ENCODE data around the gene SRRM2.

The SRRM2 gene

DNA sequence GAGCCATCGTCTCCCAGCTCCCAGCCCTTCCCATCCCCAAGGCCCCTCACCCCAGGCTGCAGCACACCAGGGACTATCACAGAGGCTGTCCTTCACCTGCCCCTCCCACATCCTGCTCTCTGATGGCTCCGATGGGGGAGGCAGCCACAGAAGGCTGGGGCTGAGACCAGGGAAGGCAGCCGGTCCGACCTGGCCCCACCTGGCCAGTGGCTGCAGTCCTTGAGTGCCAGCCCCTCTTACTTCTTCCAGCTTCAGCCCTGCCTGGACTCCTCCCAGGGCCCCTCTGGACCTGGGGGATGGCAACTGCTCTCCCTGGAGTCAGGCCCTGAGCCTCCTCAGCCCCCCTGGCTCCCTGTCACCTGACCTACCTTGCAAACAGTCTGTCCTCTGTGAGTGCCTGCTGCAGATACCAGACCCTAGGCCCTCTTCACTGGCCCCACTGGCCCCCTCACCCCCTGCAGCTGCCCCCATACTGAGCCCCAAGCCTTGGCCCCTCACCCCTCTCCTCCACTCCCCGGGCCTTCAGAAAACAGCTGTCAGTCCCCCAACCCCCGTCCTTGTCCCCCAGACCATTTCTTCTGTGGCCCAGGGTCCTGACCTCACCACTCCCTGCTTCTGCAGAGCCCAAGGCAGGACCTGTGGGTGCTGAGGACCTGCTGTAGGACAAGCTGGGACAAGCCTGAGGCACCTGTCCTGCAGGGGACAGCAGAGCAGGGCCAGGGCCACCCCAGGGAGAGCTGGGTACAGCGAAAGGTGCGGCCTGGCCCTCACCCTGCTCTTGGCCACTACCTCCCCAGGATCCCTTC lies 12.6 kb upstream of the SRRM2 start:
- DNase-seq (ENCODE audit: low read depth) = no peak

GRCh38 chr16:2740476-2740875 lies 12.0 kb upstream of the SRRM2 start:
- no peak for DNase-seq (ENCODE audit: low read depth)

DNA sequence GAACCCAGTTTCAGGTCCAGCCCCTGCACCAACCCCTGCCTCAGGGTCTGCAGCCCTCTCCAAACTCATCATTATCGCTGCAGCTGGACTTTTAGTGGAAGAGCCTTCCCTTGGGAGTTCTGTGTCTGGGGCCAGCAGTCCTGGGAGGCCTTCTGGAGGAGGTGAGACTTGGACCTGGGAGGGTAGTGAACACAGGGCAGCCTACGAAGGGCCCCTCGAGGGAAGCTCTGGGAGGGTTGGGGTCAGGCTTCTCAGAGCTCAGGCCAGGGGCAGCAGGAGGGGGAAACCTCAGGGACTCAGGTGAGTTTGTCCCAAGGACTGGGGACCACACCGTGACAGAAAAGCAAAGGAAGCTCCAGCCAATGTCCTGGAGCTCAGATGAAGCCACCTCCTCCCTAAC lies 11.3 kb upstream of the SRRM2 start:
- no peak for DNase-seq (ENCODE audit: low read depth)

DNA sequence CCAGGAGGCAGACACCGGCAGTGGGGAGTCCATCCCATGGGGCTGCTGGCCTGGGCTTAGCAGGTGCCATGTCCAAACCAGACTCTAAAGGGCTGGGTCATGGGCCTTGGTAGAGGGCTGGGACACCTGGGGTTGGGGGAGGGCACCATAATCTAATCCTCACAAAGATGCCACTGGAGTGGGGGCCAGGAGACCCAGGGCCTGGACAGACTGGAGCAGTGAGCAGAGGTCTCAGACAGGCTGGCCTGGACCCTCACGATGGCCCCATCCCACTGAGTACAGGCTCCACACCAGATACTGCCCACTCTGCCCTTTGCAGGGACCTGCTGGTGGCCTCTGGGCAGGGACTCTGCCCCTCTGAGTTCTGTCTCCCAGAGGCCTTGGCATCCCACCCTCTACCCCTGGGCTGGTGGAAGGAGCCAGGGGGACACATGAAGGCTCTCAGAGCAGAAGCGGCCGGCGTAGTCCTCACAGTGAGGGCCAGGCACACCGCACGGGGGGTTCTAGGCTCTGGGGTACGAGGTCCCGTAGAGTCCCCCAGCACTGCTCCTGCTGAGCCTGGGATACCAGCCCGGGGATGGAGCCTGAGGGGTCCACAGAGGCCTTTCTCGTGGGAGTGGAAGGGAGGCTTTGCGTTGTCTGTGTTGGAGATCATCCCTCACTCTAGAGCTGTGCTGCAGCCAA lies 10.0 kb upstream of the SRRM2 start:
- DNase-seq (ENCODE audit: low read depth) = no peak

DNA sequence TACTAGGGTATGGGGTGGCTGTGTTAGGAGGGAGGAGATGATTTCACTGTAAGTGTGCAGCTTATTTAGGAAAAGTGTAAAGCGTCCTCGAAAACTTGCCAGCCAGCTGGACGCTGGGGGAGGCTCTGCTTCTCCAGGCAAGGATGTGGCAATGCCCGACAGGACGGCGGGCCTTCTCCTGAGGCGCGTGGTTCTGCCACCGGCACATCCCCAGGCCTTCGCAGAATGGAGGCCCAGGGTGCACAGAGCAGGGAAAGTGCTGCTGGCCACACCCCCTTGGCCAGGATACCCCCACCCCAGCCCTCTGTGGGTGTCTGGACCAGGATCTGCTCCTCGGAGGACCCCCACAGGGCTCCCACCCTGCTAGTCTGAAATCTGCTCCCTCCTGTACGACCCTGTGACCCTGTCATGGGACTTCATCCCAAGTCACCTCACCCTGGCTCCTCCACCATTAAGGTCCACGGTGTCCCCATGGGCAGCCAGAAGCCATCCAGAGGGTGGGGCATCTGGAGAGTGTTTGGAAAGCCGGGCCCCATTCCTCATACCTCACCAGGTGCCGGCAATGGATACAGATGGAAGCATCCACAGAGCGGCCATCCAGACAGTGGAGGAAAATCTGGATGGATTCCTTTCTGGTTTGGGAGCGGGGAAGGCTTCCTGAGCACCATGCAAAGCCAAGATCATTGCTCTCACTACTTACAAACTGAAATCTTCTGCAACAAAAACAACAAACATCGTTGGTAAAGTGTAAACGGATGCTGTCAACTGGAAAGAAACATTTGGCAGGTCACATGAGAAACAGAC lies 9.2 kb upstream of the SRRM2 start:
- DNase-seq (ENCODE audit: low read depth) = no peak

- DNase-seq (ENCODE audit: low read depth) = no peak
Measured at GRCh38 chr16:2744711-2745110, 7.7 kb upstream of the SRRM2 start.

GRCh38 chr16:2745116-2745890 lies 7.1 kb upstream of the SRRM2 start:
- no peak for DNase-seq (ENCODE audit: low read depth)

GRCh38 chr16:2745961-2746360 lies 6.5 kb upstream of the SRRM2 start:
- DNase-seq (ENCODE audit: low read depth) = no peak

- DNase-seq (ENCODE audit: low read depth) = no peak
Measured at GRCh38 chr16:2748757-2749455, 3.5 kb upstream of the SRRM2 start.

DNA sequence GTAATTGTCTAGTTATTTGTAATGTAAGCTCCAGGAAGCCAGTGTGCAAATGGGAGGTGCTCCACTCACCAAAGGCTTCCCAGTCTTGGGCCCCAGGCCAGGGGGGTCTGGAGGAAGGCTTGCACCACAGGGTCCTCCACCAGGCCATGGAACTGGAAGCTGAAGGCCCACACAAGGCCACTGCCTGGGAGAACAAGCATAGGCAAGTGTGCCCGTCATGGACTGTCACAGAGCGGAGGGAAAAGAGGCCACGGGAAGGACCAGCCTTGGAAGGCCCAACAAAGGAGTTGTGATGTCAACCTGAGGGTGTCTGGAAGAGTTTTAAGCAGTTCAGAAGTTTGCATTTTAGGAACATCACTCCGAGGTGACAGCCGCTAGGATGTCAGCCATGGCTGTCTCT lies 3.0 kb upstream of the SRRM2 start:
- no peak for DNase-seq (ENCODE audit: low read depth)

DNA sequence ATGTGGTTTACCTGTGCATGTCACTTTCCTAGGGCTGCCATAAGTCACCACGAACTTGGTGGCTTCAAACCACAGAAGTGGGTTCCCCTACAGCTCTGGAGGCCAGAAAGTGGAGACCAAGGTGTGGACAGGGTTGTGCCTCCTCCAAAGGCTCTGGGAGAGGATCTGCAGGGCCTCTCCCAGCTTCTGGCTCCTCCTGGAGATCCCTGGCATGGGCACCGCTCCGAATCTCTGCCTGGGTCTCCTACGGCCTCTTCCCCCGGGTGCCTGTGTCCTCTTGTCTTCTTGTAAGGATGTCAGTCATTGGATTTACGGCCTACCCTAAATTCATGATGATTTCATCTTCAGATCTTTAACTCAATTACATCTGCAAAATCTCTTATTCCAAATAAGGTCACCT lies 2.5 kb upstream of the SRRM2 start:
- DNase-seq (ENCODE audit: low read depth) = no peak

GRCh38 chr16:2751577-2752034 lies 832 bp upstream of the SRRM2 start:
- no peak for DNase-seq (ENCODE audit: low read depth)

DNA sequence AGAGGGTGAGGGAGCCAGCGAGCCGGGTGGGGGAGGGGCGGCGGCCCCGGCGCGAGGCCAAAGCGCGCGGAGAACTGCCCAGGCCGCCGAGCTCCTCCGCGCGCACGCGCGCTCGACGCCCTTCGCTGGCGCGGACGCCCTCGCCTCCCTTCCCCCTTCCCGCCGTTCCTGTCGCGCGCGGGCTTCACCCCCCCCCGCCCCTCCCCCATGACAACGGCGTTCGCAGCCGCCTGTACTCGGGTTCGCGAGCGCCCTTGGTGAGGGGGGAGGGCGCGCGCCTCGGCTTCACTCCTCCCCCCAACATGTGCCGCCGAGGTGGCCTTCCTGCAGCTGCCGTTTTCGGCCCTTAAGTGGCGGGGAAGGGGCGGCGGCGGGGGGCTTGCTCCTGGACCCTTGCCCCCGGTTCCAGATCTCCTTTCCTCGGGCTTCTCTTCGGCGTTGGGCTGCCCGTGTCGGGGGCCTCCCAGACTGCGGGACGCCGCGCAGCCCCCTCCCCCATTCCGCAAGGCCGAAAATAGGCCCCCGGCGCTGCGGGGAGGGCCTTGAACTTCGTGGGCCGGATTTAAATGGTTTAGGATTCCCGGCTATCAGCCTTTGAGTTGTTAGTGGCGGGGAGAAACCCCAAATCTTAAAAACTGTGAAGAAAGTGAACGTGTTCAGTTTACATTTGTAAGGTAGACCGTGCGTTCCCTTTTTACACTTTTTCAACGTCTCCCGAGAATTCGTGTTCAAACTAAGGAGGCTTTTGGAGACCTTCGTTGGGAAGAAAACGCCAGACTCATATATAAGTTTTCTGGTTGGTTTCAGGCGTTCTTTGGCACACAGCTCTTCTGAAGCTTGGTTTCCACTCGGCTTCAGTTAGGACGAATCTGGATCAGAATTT lies 653 bp downstream of the SRRM2 start:
- DNase-seq (ENCODE audit: low read depth) = no peak

GRCh38 chr16:2753733-2754020 lies 1.2 kb downstream of the SRRM2 start:
- no peak for DNase-seq (ENCODE audit: low read depth)

GRCh38 chr16:2755158-2755557 lies 2.7 kb downstream of the SRRM2 start:
- DNase-seq (ENCODE audit: low read depth) = no peak

DNA sequence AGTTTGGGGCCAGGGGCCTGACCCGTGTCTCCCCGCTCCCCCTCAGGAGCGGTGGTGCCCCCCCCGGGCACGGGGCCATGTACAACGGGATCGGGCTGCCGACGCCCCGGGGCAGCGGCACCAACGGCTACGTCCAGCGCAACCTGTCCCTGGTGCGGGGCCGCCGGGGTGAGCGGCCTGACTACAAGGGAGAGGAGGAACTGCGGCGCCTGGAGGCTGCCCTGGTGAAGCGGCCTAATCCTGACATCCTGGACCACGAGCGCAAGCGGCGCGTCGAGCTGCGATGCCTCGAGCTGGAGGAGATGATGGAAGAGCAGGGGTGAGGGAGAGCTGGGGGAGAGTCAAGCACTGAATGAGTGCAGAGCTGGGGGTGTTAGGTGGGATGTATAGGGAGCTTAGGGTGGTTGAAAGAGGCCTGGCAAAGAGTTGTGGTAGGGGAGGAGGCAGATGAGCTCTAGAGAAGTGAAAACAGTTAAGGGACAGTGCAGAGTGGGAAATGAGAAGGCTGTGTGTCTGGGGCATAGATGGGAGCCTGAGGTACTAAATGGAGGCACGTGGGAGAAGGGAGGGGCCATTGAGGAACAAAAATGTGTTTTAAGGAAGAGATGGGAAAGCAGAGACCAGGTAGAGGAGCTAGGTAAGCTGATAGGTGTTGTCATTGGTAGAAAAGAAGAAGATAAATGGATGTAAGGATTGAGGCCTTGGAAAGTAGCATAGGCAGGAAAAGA lies 4.0 kb downstream of the SRRM2 start:
- DNase-seq (ENCODE audit: low read depth) = no peak

DNA sequence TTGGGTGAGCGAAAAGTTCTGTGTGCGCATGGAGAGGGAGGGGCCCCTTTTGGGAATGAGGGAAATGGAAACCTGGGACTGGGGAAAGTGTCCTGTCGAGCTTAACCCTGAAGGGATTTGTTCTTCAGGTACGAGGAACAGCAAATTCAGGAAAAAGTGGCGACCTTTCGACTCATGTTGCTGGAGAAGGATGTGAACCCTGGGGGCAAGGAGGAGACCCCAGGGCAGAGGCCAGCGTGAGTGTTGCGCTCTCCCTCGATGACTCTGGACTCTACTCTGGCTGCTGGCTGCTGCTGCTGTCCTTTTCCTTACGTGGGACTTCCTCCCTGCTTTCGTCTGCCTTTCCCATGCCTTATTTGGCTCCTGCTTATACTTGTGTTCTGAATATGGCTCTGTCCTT lies 4.9 kb downstream of the SRRM2 start:
- DNase-seq (ENCODE audit: low read depth) = no peak

DNA sequence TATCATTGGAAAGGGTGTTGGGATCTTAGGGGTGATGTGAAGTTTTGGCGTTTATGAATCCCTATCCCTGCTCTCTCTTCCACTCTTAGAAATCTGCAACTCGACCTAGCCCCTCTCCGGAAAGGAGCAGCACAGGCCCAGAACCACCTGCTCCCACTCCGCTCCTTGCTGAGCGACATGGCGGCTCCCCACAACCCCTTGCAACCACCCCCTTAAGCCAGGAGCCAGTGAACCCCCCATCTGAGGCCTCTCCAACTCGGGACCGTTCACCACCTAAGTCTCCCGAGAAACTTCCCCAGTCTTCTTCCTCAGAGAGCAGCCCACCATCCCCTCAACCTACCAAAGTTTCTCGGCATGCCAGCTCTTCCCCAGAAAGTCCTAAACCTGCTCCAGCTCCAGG lies 9.0 kb downstream of the SRRM2 start:
- no peak for DNase-seq (ENCODE audit: low read depth)

- no peak for DNase-seq (ENCODE audit: low read depth)
Measured at GRCh38 chr16:2761886-2762583, 9.6 kb downstream of the SRRM2 start.
